HepG2 (cell line): Measurements from ENCODE around the gene TCFL5. TPM values are rescaled to one million over a fixed set of nuclear protein-coding genes. Genes with fewer than 3 reads are reported as not detected.

Experiments
- BORCS8-MEF2B ChIP-seq: sonication (generic); formaldehyde crosslinking; IDR thresholded peaks from 2 replicates; pipeline ENCODE4 v1.8.0; 2022; ENCODE audit warnings: mild to moderate bottlenecking, missing genetic modification reagents
- HNF4G ChIP-seq, 2 experiments: sonication (generic) in 1 of 2; formaldehyde crosslinking in 1 of 2; IDR thresholded peaks; 2 replicates each; pipeline versions ENCODE4 v1.4.0 to v1.6.1; 2011 to 2020; ENCODE audit warnings: borderline replicate concordance in 2 of 2, low read depth in 2 of 2, mild to moderate bottlenecking in 2 of 2, low read length in 1 of 2, missing genetic modification reagents in 1 of 2, moderate library complexity in 1 of 2
- JUND ChIP-seq: sonication (generic); formaldehyde crosslinking; IDR thresholded peaks from 2 replicates; pipeline ENCODE4 v1.8.0; 2022; ENCODE audit warnings: mild to moderate bottlenecking, missing genetic modification reagents
- KMT2B ChIP-seq: IDR thresholded peaks from 2 replicates; pipeline ENCODE4 v1.6.1; 2016; ENCODE audit warnings: missing genetic modification reagents, missing compliant biosample characterization
- MEIS2 ChIP-seq: sonication (generic); formaldehyde crosslinking; IDR thresholded peaks from 2 replicates; pipeline ENCODE4 v1.9.0; 2021; ENCODE audit warnings: mild to moderate bottlenecking, missing genetic modification reagents
- SOX13 ChIP-seq, 3 experiments: fragments of 450-650 bp in 1 of 3; sonication (generic) in 1 of 3; formaldehyde crosslinking in 1 of 3; IDR thresholded peaks in 2 of 3; conservative IDR thresholded peaks in 1 of 3; 2 replicates each; pipeline versions ENCODE4 v1.5.0 to v1.6.1; 2016 to 2020; ENCODE audit warnings: antibody characterized with exemption in 1 of 3, mild to moderate bottlenecking in 1 of 3, missing compliant biosample characterization in 1 of 3, missing genetic modification reagents in 1 of 3, moderate library complexity in 1 of 3
- SP140L ChIP-seq: sonication (generic); formaldehyde crosslinking; IDR thresholded peaks from 2 replicates; pipeline ENCODE4 v1.4.0; 2020; ENCODE audit warnings: missing genetic modification reagents, borderline replicate concordance
- ZFAT ChIP-seq: sonication (generic); formaldehyde crosslinking; conservative IDR thresholded peaks from 2 replicates; pipeline ENCODE4 v1.8.1; 2023; ENCODE audit warnings: missing genetic modification reagents, inconsistent platforms
- ZNF382 ChIP-seq: sonication (generic); formaldehyde crosslinking; IDR thresholded peaks from 2 replicates; pipeline ENCODE4 v1.5.0; 2020; ENCODE audit warnings: missing genetic modification reagents, mild to moderate bottlenecking, borderline replicate concordance
- ZNF619 ChIP-seq: sonication (generic); formaldehyde crosslinking; IDR thresholded peaks from 2 replicates; pipeline ENCODE4 v1.4.0; 2020; ENCODE audit warnings: mild to moderate bottlenecking, missing genetic modification reagents
- ZNF672 ChIP-seq: sonication (generic); formaldehyde crosslinking; IDR thresholded peaks from 2 replicates; pipeline ENCODE4 v1.8.1; 2022; ENCODE audit warnings: missing genetic modification reagents
- polyA plus RNA-seq, 8 experiments: library from polyadenylated mRNA; depleted of rRNA in 3 of 8; stranded (reverse) in 7 of 8; unstranded in 1 of 8; fragments of >200 nt; fragmentation: Illumina TruSeq in 4 of 8; extraction: Trizol in 4 of 8; gene quantifications; 2 replicates each; pipeline versions ENCODE4 v1.2.1 to v1.2.3, GENCODE V29; 2011 to 2016; ENCODE audit warnings: low read depth in 4 of 8, missing spikeins in 1 of 8, mixed read lengths in 1 of 8; ENCODE audit not compliant: insufficient read depth in 1 of 8
- total RNA-seq, 5 experiments: library from RNA; depleted of rRNA; stranded (reverse); fragments of >200 nt; fragmentation: Illumina TruSeq; extraction: Trizol; gene quantifications; 2 replicates each; pipeline ENCODE4 v1.2.3, GENCODE V29; 2016; ENCODE audit warnings: low read depth in 1 of 5
- TF ChIP-seq, protein P1 (sequence below): sonication (generic); formaldehyde crosslinking; conservative IDR thresholded peaks from 2 replicates; pipeline ENCODE4 v1.8.0; 2022; ENCODE audit warnings: missing genetic modification reagents
- TF ChIP-seq, protein P2 (sequence below): sonication (generic); formaldehyde crosslinking; IDR thresholded peaks from 2 replicates; pipeline ENCODE4 v1.5.0; 2020; ENCODE audit warnings: missing genetic modification reagents, mild to moderate bottlenecking, borderline replicate concordance
- TF ChIP-seq, protein P3 (sequence below): sonication (generic); formaldehyde crosslinking; IDR thresholded peaks from 2 replicates; pipeline ENCODE4 v1.5.0; 2020; ENCODE audit warnings: missing genetic modification reagents
- TF ChIP-seq, protein P4 (sequence below): sonication (generic); formaldehyde crosslinking; IDR thresholded peaks from 2 replicates; pipeline ENCODE4 v1.4.0; 2020; ENCODE audit warnings: missing genetic modification reagents
- TF ChIP-seq, protein P5 (sequence below): sonication (generic); formaldehyde crosslinking; IDR thresholded peaks from 2 replicates; pipeline ENCODE4 v1.5.0; 2020; ENCODE audit warnings: missing genetic modification reagents
- TF ChIP-seq, protein P6 (sequence below): conservative IDR thresholded peaks from 2 replicates; pipeline ENCODE4 v1.6.1; 2018; ENCODE audit warnings: missing genetic modification reagents

TCFL5 gene
- total and polyA plus RNA-seq, 2 of the 13 experiments (the other 11 are each of a cell fraction or from before 2014, with no cell fraction given) = 14.8 to 20.0 TPM

DNA sequence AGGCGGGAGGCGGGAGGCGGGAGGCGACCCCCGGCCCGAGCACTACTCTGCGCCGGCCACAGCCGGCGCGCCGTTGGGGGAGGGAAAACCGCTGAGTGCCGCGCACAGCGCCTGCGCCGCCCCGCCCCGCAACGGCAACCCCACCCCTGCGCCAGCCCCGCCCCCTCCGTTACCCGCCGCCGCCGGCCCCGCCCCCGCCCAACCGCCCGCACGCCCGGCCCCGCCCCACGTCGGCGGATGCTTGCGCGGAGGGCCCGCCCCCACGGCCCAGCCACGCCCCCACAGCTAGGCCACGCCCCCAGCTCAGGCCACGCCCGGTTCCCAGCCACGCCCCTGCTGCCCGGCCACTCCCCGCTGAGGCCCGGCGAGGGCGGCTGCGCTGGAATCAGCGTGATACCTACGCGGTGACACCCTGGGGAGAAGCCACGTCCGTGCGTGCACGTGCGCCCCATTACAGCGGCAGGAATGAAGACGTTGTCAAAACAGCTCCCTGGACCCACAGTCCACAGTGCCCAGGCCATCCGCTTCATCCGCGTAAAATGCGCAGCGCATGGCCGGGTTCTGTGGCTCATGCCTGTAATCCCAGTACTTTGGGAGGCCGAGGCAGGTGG, at the start of gene TCFL5 (continued):
- TF ChIP-seq, protein P1, sequence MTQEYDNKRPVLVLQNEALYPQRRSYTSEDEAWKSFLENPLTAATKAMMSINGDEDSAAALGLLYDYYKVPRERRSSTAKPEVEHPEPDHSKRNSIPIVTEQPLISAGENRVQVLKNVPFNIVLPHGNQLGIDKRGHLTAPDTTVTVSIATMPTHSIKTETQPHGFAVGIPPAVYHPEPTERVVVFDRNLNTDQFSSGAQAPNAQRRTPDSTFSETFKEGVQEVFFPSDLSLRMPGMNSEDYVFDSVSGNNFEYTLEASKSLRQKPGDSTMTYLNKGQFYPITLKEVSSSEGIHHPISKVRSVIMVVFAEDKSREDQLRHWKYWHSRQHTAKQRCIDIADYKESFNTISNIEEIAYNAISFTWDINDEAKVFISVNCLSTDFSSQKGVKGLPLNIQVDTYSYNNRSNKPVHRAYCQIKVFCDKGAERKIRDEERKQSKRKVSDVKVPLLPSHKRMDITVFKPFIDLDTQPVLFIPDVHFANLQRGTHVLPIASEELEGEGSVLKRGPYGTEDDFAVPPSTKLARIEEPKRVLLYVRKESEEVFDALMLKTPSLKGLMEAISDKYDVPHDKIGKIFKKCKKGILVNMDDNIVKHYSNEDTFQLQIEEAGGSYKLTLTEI = no peak
- peak; percentile 44; the same call in 1 of the 2 replicates for TF ChIP-seq SOX13 (IDR thresholded peaks at IDR 0.05)
- TF ChIP-seq SOX13 (CRISPR knock-in tag; conservative IDR thresholded peaks at IDR 0.05 in 1 of 2, IDR thresholded peaks at IDR 0.05 in 1 of 2) = peak in 1 of 2 experiments; percentile 67; a peak in 2 of 4 replicates
- 0 out of 2 replicates have a peak, but pooled peaks have one; percentile 46 for TF ChIP-seq ZFAT (CRISPR knock-in tag)
- TF ChIP-seq ZNF382 (CRISPR knock-in tag) = no peak
- TF ChIP-seq, protein P2, sequence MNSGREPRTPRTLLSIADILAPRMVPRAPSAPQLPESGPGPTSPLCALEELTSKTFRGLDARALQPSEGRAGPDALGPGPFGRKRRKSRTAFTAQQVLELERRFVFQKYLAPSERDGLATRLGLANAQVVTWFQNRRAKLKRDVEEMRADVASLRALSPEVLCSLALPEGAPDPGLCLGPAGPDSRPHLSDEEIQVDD (CRISPR knock-in tag) = peak; percentile 67; the same call in 1 of the 2 replicates
- TF ChIP-seq, protein P3, sequence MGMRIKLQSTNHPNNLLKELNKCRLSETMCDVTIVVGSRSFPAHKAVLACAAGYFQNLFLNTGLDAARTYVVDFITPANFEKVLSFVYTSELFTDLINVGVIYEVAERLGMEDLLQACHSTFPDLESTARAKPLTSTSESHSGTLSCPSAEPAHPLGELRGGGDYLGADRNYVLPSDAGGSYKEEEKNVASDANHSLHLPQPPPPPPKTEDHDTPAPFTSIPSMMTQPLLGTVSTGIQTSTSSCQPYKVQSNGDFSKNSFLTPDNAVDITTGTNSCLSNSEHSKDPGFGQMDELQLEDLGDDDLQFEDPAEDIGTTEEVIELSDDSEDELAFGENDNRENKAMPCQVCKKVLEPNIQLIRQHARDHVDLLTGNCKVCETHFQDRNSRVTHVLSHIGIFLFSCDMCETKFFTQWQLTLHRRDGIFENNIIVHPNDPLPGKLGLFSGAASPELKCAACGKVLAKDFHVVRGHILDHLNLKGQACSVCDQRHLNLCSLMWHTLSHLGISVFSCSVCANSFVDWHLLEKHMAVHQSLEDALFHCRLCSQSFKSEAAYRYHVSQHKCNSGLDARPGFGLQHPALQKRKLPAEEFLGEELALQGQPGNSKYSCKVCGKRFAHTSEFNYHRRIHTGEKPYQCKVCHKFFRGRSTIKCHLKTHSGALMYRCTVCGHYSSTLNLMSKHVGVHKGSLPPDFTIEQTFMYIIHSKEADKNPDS (CRISPR knock-in tag) = no peak
- no peak for TF ChIP-seq ZNF672 (CRISPR knock-in tag)
- TF ChIP-seq, protein P4, sequence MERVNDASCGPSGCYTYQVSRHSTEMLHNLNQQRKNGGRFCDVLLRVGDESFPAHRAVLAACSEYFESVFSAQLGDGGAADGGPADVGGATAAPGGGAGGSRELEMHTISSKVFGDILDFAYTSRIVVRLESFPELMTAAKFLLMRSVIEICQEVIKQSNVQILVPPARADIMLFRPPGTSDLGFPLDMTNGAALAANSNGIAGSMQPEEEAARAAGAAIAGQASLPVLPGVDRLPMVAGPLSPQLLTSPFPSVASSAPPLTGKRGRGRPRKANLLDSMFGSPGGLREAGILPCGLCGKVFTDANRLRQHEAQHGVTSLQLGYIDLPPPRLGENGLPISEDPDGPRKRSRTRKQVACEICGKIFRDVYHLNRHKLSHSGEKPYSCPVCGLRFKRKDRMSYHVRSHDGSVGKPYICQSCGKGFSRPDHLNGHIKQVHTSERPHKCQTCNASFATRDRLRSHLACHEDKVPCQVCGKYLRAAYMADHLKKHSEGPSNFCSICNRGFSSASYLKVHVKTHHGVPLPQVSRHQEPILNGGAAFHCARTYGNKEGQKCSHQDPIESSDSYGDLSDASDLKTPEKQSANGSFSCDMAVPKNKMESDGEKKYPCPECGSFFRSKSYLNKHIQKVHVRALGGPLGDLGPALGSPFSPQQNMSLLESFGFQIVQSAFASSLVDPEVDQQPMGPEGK (CRISPR knock-in tag) = peak; percentile 61
- 0 out of 2 replicates have a peak, but pooled peaks have one; percentile 40 for TF ChIP-seq SP140L
- peak; percentile 99 for TF ChIP-seq ZNF619 (CRISPR knock-in tag)
- peak; percentile 94 for TF ChIP-seq MEIS2 (CRISPR knock-in tag)
- no peak for TF ChIP-seq HNF4G (IDR thresholded peaks at IDR 0.05; ENCODE audit: borderline replicate concordance, low read depth, low read length)
- peak; percentile 86 for TF ChIP-seq HNF4G (CRISPR knock-in tag; IDR thresholded peaks at IDR 0.05; ENCODE audit: borderline replicate concordance, low read depth)
- TF ChIP-seq, protein P5, sequence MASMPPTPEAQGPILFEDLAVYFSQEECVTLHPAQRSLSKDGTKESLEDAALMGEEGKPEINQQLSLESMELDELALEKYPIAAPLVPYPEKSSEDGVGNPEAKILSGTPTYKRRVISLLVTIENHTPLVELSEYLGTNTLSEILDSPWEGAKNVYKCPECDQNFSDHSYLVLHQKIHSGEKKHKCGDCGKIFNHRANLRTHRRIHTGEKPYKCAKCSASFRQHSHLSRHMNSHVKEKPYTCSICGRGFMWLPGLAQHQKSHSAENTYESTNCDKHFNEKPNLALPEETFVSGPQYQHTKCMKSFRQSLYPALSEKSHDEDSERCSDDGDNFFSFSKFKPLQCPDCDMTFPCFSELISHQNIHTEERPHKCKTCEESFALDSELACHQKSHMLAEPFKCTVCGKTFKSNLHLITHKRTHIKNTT (CRISPR knock-in tag) = 0 out of 2 replicates have a peak, but pooled peaks have one; percentile 68
- peak; percentile 97 for TF ChIP-seq BORCS8-MEF2B (CRISPR knock-in tag)
- TF ChIP-seq, protein P6, sequence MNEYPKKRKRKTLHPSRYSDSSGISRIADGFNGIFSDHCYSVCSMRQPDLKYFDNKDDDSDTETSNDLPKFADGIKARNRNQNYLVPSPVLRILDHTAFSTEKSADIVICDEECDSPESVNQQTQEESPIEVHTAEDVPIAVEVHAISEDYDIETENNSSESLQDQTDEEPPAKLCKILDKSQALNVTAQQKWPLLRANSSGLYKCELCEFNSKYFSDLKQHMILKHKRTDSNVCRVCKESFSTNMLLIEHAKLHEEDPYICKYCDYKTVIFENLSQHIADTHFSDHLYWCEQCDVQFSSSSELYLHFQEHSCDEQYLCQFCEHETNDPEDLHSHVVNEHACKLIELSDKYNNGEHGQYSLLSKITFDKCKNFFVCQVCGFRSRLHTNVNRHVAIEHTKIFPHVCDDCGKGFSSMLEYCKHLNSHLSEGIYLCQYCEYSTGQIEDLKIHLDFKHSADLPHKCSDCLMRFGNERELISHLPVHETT (CRISPR knock-in tag) = peak; percentile 85; the same call in 1 of the 2 replicates
- TF ChIP-seq KMT2B (CRISPR knock-in tag) = peak; percentile 82
- peak; percentile 59; the same call in 1 of the 2 replicates for TF ChIP-seq JUND
